SU-DHL-6 (cell line): ENCODE results near the gene DNM2.

Experiments
- CTCF ChIP-seq: fragments of 200-600 bp; sonication (generic); IDR thresholded peaks from one replicate; pipeline ENCODE4 v1.5.1; 2017; ENCODE audit warnings: antibody characterized with exemption, mild to moderate bottlenecking, low read length, moderate library complexity; ENCODE audit not compliant: insufficient read depth, poor library complexity, severe bottlenecking
- EZH2phosphoT487 ChIP-seq: fragments of 200-600 bp; sonication (generic), shearing (Covaris generic); conservative IDR thresholded peaks from 2 replicates; pipeline ENCODE4 v1.6.1; 2018; ENCODE audit warnings: mild to moderate bottlenecking, antibody characterized with exemption, low read length, moderate library complexity, mixed read lengths

- TF ChIP-seq EZH2phosphoT487: no peak
- TF ChIP-seq CTCF: no peak
Observed at GRCh38 chr19:10681658-10682057, 36.2 kb upstream of the DNM2 start.
